ENCODE results near the gene CHTF18. TPM values are rescaled to one million over a fixed set of nuclear protein-coding genes. Genes with fewer than 3 reads are reported as not detected.

CHTF18 gene
- total and polyA plus RNA-seq, 2 of the 4 experiments (the other 2 are of a cell fraction) = 3.2 to 21.4 TPM

DNA sequence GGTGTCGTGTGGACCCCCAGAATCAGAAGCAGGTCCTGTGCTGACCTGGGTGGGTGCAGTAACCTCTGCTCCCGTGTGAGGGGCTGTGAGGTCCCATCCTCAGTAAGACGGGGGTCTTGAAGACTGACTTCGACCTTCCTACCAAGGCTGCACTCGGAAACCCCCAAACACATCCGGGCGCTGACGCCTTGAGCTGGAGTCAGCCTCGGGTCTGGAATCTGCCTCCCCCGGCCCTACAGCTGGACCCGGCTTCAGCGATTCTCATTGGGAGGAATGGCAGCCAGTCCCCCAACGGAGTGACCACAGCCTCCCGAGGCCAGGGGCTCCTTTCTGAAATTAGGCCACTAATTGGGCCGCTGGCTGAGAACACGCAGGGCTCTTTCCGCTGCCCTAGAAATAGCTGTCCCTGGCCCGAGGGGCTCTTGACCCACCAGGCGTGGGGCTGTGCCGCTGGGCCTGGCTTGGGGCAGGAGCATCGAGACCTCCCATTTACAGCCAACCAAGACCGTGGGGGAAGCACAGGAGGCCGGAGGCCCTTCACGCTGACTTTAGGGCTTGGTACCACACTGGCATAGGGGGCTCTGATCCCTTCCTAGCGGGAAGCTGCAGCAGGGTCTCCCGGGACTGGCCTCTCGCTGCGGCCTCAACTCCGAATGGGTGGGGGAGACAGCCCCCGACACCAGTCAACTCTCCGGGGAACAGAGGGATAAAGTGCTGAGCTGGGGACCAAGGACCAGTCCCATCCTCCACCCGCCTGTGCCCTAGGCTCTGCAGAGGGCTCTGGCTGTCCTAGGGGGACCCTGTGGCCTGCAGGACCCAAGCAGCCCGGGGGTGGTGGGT lies 14.7 kb downstream of the CHTF18 start:
- Histone ChIP-seq H3K9ac (ENCODE audit: low read depth, low read length) (no peak overlapping the region), H3K36me3 (ENCODE audit: control insufficient read depth, insufficient read depth, low read length) (no peaks in the 10 kb centered on the region), H2AK5ac (ENCODE audit: low read depth, low read length) (no peak overlapping the region), H4K91ac (ENCODE audit: insufficient read depth, low read depth, low read length) (no peak overlapping the region), H3K4me2 (ENCODE audit: low read depth, low read length) (no peak overlapping the region), H3K9me3 (ENCODE audit: control insufficient read depth, insufficient read depth, low read length) (no peaks in the 10 kb centered on the region), H2AK9ac (replicated peaks; ENCODE audit: low read depth, low read length, poor library complexity) (no peak overlapping the region), H3K27ac (ENCODE audit: insufficient read depth, low read length) (no peak overlapping the region), H3K27me3 (ENCODE audit: control insufficient read depth, insufficient read depth, low read length) (peaks cover 20% of the 10 kb centered on the region), H3K79me1 (ENCODE audit: low read depth in 1 of 2, low read length in 2 of 2) (peaks cover 0 to 4% of the 10 kb centered on the region in 2 experiments; a peak in 2 of 4 replicates), H4K8ac (ENCODE audit: low read depth in 2 of 2, low read length in 2 of 2) (no peak overlapping the region), H2BK15ac (ENCODE audit: low read depth, low read length) (no peak overlapping the region), H3K9me1 (ENCODE audit: insufficient read depth, low read length) (no peaks in the 10 kb centered on the region), H3K4ac (ENCODE audit: low read depth, low read length) (no peak overlapping the region), H3K23ac (ENCODE audit: low read depth, low read length) (no peak overlapping the region), H3K4me3 (ENCODE audit: insufficient read depth, low read depth, low read length) (no peak overlapping the region), H3K14ac (replicated peaks; ENCODE audit: low read depth, low read length) (no peak overlapping the region), H2AFZ (replicated peaks; ENCODE audit: low read length, poor library complexity) (no peak overlapping the region), H3K4me1 (ENCODE audit: control insufficient read depth, insufficient read depth, low read length) (no peaks in the 10 kb centered on the region), H2BK20ac (ENCODE audit: low read depth, low read length) (no peak overlapping the region), H3K56ac (ENCODE audit: extremely low read depth, insufficient read depth, low read length) (no peak overlapping the region), H4K20me1 (ENCODE audit: insufficient read depth, low read length) (no peaks in the 10 kb centered on the region), H2BK120ac (ENCODE audit: low read depth, low read length) (no peak overlapping the region), H4K5ac (ENCODE audit: low read depth, low read length) (no peak overlapping the region), H2BK5ac (ENCODE audit: low read depth, low read length, poor library complexity, severe bottlenecking) (no peak overlapping the region), H3K18ac (ENCODE audit: low read depth, low read length) (no peak overlapping the region)
- WGBS, 2 experiments (ENCODE audit: extremely low coverage in 2 of 2, insufficient read length in 1 of 2) = 83% methylated on average over 9 of the region's 33 CpGs; no CpG with 5 or more reads in 1 of the 2 experiments
- dilution Hi-C loops (cut with HindIII; ENCODE audit: low sequenced_read_pairs, unreplicated experiment) (no loop called here), in situ Hi-C loops (cut with MboI; ENCODE audit: low sequenced_read_pairs) (loop anchor here (25.0 kb wide), 1 partner anchor 409 kb away; no protein-coding TSS in a partner anchor), intact Hi-C loops (cut with micrococcal nuclease) (no loop called here)
- ChIA-PET POLR2A (ENCODE audit: unreplicated experiment) (no interaction called here), CTCF (no interaction called here)
- TF ChIP-seq CEBPB (IDR thresholded peaks at IDR 0.05; ENCODE audit: low read depth, low read length) (no peak), RCOR1 (IDR thresholded peaks at IDR 0.05; ENCODE audit: insufficient replicate concordance, low read length) (no peak), NFE2L2 (IDR thresholded peaks at IDR 0.05; ENCODE audit: low read depth, low read length) (no peak), MAZ (IDR thresholded peaks at IDR 0.05; ENCODE audit: borderline replicate concordance, low read depth, low read length) (no peak), BHLHE40 (IDR thresholded peaks at IDR 0.05; ENCODE audit: low read depth, low read length) (no peak), RFX5 (IDR thresholded peaks at IDR 0.05; ENCODE audit: low read depth, low read length) (no peak)
- TF ChIP-seq, protein P1, sequence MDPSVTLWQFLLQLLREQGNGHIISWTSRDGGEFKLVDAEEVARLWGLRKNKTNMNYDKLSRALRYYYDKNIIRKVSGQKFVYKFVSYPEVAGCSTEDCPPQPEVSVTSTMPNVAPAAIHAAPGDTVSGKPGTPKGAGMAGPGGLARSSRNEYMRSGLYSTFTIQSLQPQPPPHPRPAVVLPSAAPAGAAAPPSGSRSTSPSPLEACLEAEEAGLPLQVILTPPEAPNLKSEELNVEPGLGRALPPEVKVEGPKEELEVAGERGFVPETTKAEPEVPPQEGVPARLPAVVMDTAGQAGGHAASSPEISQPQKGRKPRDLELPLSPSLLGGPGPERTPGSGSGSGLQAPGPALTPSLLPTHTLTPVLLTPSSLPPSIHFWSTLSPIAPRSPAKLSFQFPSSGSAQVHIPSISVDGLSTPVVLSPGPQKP (IDR thresholded peaks at IDR 0.05; ENCODE audit: borderline replicate concordance, low read depth, low read length) = no peak
- DNase-seq (no peak), ATAC-seq (ENCODE audit: low read depth) (no peak)
- BruUV-seq (replicated peaks) = no TSS peak
